Caki2 (cell line): ENCODE results near the gene KIFC3. TPM values are rescaled to one million over a fixed set of nuclear protein-coding genes. Genes with fewer than 3 reads are reported as not detected.

ENCODE experiments used
- DNase-seq: peaks from one replicate; pipeline ENCODE4 v3.0.0-alpha.2; 2015; ENCODE audit warnings: low read depth
- in situ Hi-C: cut with HindIII; loops from 2 replicates; pipeline ENCODE4 v1.10.0; 2016; ENCODE audit warnings: low sequenced_read_pairs, low pct_unique_long_range_greater_than_20kb, mixed read lengths
- total RNA-seq: library from RNA; depleted of rRNA; stranded (reverse); fragments of >200 nt; shearing (Covaris generic); gene quantifications from 2 replicates; pipeline ENCODE4 v1.2.3, GENCODE V29; 2014; ENCODE audit warnings: low replicate concordance

KIFC3 gene
- total RNA-seq, 1 experiment from 2014 or later: 89.2 TPM

- no peak for DNase-seq
- in situ Hi-C loops: no loop called here
Observed at GRCh38 chr16:57809276-57810196, 7.2 kb upstream of the KIFC3 start.

GRCh38 chr16:57808589-57809228 lies 6.4 kb upstream of the KIFC3 start:
- DNase-seq: no peak
- in situ Hi-C loops: no loop called here

GRCh38 chr16:57807968-57808528 lies 5.8 kb upstream of the KIFC3 start:
- DNase-seq: peak; percentile 92
- in situ Hi-C loops: no loop called here

- peak; percentile 44 for DNase-seq
- in situ Hi-C loops: no loop called here
Observed at GRCh38 chr16:57807252-57807967, 5.1 kb upstream of the KIFC3 start.

GRCh38 chr16:57805176-57805575 lies 2.9 kb upstream of the KIFC3 start:
- in situ Hi-C loops: no loop called here
- no peak for DNase-seq

GRCh38 chr16:57804111-57804837 lies 2.0 kb upstream of the KIFC3 start:
- DNase-seq: no peak
- in situ Hi-C loops: no loop called here

GRCh38 chr16:57803134-57803990 lies 1.1 kb upstream of the KIFC3 start:
- in situ Hi-C loops: no loop called here
- no peak for DNase-seq

- in situ Hi-C loops: no loop called here
- no peak for DNase-seq
Observed at GRCh38 chr16:57801809-57802340, 416 bp downstream of the KIFC3 start.

GRCh38 chr16:57801098-57801808 lies 1.0 kb downstream of the KIFC3 start:
- in situ Hi-C loops: no loop called here
- DNase-seq: peak; percentile 39

- in situ Hi-C loops: no loop called here
- no peak for DNase-seq
Observed at GRCh38 chr16:57800200-57801097, 1.8 kb downstream of the KIFC3 start.

GRCh38 chr16:57799600-57800199 lies 2.6 kb downstream of the KIFC3 start:
- in situ Hi-C loops: no loop called here
- DNase-seq: no peak

- in situ Hi-C loops: no loop called here
- no peak for DNase-seq
Observed at GRCh38 chr16:57798953-57799599, 3.2 kb downstream of the KIFC3 start.

- in situ Hi-C loops: no loop called here
- DNase-seq: no peak
Observed at GRCh38 chr16:57798267-57798810, 4.0 kb downstream of the KIFC3 start.

GRCh38 chr16:57797526-57798266 lies 4.6 kb downstream of the KIFC3 start:
- in situ Hi-C loops: no loop called here
- peak; percentile 84 for DNase-seq
